Skeletal muscle satellite cell (primary cell): ENCODE data around the gene QSER1. TPM values are rescaled to one million over a fixed set of nuclear protein-coding genes. Genes with fewer than 3 reads are reported as not detected.
"Not testable (repeated sequence)": the region's sequence is repeated elsewhere in the genome, so short reads cannot be mapped to it uniquely, and the experiment has no call there.

Experiments used
- H3K27me3 ChIP-seq: 2 replicates; pipeline ENCODE4 v1.7.0; 2013; ENCODE audit warnings: low read length; ENCODE audit not compliant: control insufficient read depth, insufficient read depth
- H3K36me3 ChIP-seq: 2 replicates; pipeline ENCODE4 v1.7.0; 2013; ENCODE audit warnings: mild to moderate bottlenecking, control low read depth, low read length; ENCODE audit not compliant: insufficient read depth
- H3K4me1 ChIP-seq: 2 replicates; pipeline ENCODE4 v1.7.0; 2013; ENCODE audit warnings: low read length; ENCODE audit not compliant: control insufficient read depth, insufficient read depth
- H3K4me2 ChIP-seq: 2 replicates; pipeline ENCODE4 v1.7.0; 2013; ENCODE audit warnings: mild to moderate bottlenecking, low read length
- H3K4me3 ChIP-seq: 2 replicates; pipeline ENCODE4 v1.7.0; 2013; ENCODE audit warnings: low read length
- H3K9ac ChIP-seq: 2 replicates; pipeline ENCODE4 v1.7.0; 2013; ENCODE audit warnings: mild to moderate bottlenecking, low read depth, low read length, moderate library complexity
- H3K9me3 ChIP-seq: replicated peaks from 2 replicates; pipeline ENCODE4 v1.7.0; 2013; ENCODE audit warnings: mild to moderate bottlenecking, control low read depth, low read length
- total RNA-seq: library from RNA; depleted of rRNA; stranded (reverse); fragments of >200 nt; gene quantifications from 2 replicates; pipeline ENCODE4 v1.2.3, GENCODE V29; 2012; rRNA removed

The QSER1 gene
- total RNA-seq = 22.7 and 25.6 TPM in 2 replicates

DNA sequence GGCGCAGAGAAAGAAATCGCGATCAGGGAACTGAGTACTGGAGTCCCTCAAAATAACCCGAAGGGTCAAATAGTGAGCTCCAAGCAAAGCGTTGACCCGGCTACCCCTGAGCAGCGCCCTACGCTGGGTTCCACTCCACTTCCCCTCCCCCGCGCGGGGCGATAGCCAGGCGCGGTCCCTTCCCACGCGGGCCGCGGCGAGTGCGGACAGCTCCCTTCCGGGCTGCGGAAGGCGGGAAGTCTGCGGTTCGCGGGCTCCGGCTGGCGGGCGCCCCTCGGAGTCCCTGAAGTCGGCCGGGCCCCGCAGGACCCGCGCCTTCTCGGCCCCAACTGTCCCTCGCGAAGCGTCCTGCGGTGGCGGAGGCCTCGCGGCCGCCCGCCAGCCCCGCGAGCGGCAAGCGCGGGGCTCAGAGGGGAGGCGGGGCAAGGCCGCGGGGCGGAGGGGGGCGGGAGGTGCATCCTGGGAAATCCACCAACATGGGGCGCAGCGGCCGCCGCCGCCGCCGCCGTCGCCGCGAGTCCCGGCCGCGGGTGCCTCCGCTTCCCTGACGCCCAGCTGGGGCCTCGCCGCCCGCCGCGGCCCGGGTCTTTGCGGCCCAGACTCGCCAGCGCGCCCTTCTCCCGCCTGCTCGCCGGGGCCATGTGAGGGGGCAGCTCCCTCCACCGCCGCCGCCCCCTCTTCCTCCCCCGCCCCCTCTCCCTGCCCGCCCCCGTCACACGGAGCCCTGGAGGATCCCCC lies at the start of gene QSER1:
TSS of gene QSER1 (plus strand) at position 457 of the 738 bp plus-strand sequence. CDS start 315 bp downstream, outside the sequence.
- Histone ChIP-seq H3K4me3 (peak within 1 kb of the TSS; percentile 97), H3K9ac (peak within 1 kb of the TSS; percentile 94), H3K4me2 (peak within 1 kb of the TSS; percentile 86), H3K9me3 (no peaks in the 10 kb centered on the region), H3K36me3 (no peaks in the 10 kb centered on the region), H3K27me3 (no peaks in the 10 kb centered on the region), H3K4me1 (peaks cover 4% of the 10 kb centered on the region)

DNA sequence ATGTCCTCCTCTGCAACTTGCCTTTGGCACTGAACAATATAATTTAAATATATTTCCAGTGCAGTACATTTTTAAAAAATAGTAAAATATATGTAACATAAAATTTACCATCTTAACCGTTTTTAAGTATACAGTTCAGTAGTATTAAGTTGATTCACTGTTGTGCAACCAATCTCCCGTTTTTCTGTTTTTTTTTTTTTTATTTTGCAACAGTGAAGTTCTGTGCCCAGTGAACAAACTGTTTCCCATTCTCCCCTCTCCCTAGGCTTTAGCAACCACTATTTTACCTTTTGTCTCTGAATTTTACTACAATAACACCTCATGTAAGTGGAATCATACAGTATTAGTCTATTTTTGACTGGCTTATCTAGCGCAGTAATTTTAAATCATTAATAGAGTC lies 49.1 kb upstream of the QSER1 start:
- Histone ChIP-seq H3K4me2 (no peak overlapping the region), H3K4me3 (no peak overlapping the region), H3K9ac (no peak overlapping the region), H3K27me3 (no peaks in the 10 kb centered on the region), H3K4me1 (no peaks in the 10 kb centered on the region), H3K9me3 (no peaks in the 10 kb centered on the region), H3K36me3 (no peaks in the 10 kb centered on the region)

GRCh38 chr11:32847511-32847910 lies 45.1 kb upstream of the QSER1 start:
- Histone ChIP-seq H3K4me2 (no peak overlapping the region), H3K9me3 (no peaks in the 10 kb centered on the region)

GRCh38 chr11:32849761-32850160 lies 42.9 kb upstream of the QSER1 start:
- Histone ChIP-seq H3K4me2 (no peak overlapping the region), H3K36me3 (no peaks in the 10 kb centered on the region), H3K4me1 (no peaks in the 10 kb centered on the region), H3K9me3 (no peaks in the 10 kb centered on the region), H3K9ac (no peak overlapping the region), H3K4me3 (no peak overlapping the region), H3K27me3 (peaks cover 2% of the 10 kb centered on the region)

More at GRCh38 chr11:32847511-32847910, 45.1 kb upstream of the QSER1 start:
- H3K36me3 ChIP-seq = no peaks in the 10 kb centered on the region
- no peaks in the 10 kb centered on the region for H3K4me1 ChIP-seq
- no peaks in the 10 kb centered on the region for H3K27me3 ChIP-seq
- no peak overlapping the region for H3K4me3 ChIP-seq
- H3K9ac ChIP-seq = no peak overlapping the region

DNA sequence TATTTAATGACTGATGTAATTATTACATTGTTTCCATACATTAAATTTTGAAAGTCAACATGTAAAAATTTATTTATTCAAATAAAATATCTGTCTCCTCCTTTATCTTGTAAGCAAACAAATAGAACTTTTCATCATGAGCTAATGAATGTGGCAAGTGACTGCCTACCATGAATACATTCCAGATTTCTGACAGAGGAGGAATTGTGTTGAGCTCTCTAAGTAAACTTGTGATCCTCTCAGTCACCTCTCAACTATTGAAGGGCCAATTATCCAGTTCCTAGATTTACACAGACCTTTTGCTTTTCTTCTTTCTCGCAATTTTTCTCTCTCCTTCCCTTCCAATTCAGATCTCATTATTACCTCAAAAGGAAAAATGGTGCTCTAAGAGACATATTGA lies 41.4 kb upstream of the QSER1 start:
- Histone ChIP-seq H3K9me3 (no peaks in the 10 kb centered on the region), H3K4me1 (no peaks in the 10 kb centered on the region), H3K9ac (no peak overlapping the region), H3K36me3 (no peaks in the 10 kb centered on the region), H3K27me3 (peaks cover 11% of the 10 kb centered on the region), H3K4me2 (no peak overlapping the region), H3K4me3 (no peak overlapping the region)

GRCh38 chr11:32852207-32852606 lies 40.4 kb upstream of the QSER1 start:
- H3K4me2 ChIP-seq = no peak overlapping the region
- no peak overlapping the region for H3K9ac ChIP-seq
- no peaks in the 10 kb centered on the region for H3K9me3 ChIP-seq
- H3K4me3 ChIP-seq = no peak overlapping the region
- no peaks in the 10 kb centered on the region for H3K36me3 ChIP-seq
- peaks cover 11% of the 10 kb centered on the region for H3K27me3 ChIP-seq
- H3K4me1 ChIP-seq = no peaks in the 10 kb centered on the region

DNA sequence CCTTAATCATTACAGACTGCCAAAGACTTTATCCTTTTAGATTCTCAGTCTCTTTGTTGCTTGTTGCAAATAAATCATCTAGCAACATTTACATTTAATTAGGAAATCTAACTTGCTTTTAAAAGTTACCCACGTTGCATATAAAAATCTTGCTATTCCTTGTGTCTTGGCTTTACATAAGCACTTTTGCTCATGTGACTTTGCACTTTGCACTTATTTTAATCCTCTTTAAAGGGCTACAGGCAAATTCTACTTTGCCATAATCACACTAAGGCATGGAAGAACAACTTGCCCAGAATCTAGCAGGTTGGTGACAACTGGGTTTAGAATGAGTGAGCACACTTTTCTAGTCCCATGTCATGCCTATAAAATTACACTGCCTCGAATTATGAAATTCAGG lies 37.0 kb upstream of the QSER1 start:
- H3K4me3 ChIP-seq = no peak overlapping the region
- no peak overlapping the region for H3K4me2 ChIP-seq
- no peaks in the 10 kb centered on the region for H3K4me1 ChIP-seq
- no peaks in the 10 kb centered on the region for H3K36me3 ChIP-seq
- peaks cover 21% of the 10 kb centered on the region for H3K27me3 ChIP-seq
- no peak overlapping the region for H3K9ac ChIP-seq
- no peaks in the 10 kb centered on the region for H3K9me3 ChIP-seq

DNA sequence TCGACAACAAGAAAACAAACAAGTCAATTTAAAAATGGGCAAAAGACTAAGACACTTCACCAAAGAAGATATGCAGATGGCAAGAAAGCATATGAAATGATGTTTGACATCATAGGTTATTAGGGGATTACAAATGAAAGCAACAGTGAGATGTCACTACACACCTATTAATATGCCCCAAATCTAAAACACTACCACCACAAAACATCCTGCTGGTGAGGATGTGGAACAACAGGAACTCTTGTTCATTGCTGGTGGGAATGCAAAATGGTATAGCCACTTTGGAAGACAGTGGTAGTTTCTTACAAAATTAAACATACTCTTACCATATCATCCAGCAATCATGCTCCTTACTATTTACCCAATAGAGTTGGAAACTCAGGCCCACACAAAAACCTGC lies 33.9 kb upstream of the QSER1 start:
- H3K9me3 ChIP-seq = no peaks in the 10 kb centered on the region
- H3K27me3 ChIP-seq = peaks cover 34% of the 10 kb centered on the region
- no peaks in the 10 kb centered on the region for H3K36me3 ChIP-seq
- no peak overlapping the region for H3K4me2 ChIP-seq
- H3K4me3 ChIP-seq = no peak overlapping the region
- no peaks in the 10 kb centered on the region for H3K4me1 ChIP-seq
- no peak overlapping the region for H3K9ac ChIP-seq

DNA sequence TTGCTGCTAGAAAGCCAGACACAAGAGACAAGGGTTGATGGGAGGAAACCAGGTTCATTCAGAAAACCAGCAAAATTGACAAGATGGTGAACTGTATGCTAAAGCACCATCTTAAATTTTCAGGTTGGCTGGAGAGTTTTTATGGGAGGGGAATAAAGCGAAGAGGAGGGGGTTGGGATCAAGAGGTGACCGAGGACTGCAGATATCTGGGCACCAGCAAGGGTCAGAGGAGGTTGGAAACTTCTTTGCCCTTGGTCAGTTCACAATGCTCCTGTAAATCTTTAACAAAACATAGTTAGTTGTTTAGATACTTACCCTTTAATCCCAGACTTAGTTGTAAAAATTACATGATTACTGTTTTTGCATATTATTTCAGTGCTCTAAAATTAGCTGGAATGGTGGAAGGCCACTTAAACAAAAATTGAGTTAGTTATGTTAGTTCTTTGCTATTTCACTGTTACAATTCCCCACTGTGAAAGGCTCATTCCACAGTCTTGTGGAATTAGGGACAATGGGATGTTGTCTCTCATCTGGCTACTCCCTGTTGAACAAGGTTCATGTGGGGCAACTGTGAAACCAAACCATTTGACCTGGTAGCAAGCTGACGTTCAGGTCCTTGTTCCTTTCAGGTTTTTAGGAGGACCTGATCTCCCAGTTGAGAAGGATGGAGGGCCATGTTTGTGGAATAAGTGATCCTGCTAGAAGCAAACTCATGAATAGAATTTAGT lies 30.6 kb upstream of the QSER1 start:
- Histone ChIP-seq H3K4me2 (no peak overlapping the region), H3K9ac (no peak overlapping the region), H3K9me3 (no peaks in the 10 kb centered on the region), H3K4me3 (no peak overlapping the region), H3K27me3 (peaks cover 25% of the 10 kb centered on the region), H3K36me3 (no peaks in the 10 kb centered on the region), H3K4me1 (no peaks in the 10 kb centered on the region)

DNA sequence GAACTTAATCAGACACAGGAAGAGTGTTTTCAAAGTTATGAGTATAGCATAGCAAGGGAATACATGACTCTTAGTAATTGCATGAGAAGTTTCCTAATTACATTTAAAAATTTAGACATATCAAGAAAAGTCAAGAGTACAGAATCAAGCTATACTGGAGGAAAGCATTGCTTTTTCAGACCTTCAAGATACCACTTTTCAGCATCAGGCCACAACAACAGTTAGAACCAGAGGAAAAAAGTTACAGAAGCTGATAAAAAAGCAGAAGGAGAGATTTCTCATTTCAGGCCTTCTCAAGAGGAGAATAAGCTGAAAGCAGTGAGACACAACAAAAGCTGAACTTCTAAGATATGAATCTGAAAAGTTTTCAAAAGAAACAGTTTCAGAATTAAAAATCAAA lies 28.1 kb upstream of the QSER1 start:
- no peaks in the 10 kb centered on the region for H3K4me1 ChIP-seq
- no peaks in the 10 kb centered on the region for H3K9me3 ChIP-seq
- H3K27me3 ChIP-seq = peaks cover 24% of the 10 kb centered on the region
- no peak overlapping the region for H3K4me2 ChIP-seq
- H3K36me3 ChIP-seq = no peaks in the 10 kb centered on the region
- no peak overlapping the region for H3K9ac ChIP-seq
- no peak overlapping the region for H3K4me3 ChIP-seq

DNA sequence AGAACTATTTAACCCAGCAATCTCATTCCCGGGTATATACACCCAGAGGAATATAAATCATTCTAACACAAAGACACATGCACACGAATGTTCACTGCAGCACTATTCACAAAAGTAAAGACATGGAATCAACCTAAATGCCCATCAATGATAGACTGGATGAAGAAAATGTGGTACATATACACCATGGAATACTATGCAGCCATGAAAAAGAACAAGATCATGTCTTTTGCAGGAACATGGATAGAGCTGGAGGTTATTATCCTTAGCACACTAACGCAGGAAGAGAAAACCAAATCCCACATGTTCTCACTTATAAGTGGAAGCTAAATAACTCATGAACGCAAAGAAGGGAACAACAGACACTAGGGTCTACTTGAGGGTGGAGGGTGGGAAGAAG lies 23.9 kb upstream of the QSER1 start:
- H3K36me3 ChIP-seq, H3K27me3 ChIP-seq, H3K4me3 ChIP-seq, H3K4me1 ChIP-seq, H3K4me2 ChIP-seq, H3K9ac ChIP-seq, H3K9me3 ChIP-seq: not testable (repeated sequence)

DNA sequence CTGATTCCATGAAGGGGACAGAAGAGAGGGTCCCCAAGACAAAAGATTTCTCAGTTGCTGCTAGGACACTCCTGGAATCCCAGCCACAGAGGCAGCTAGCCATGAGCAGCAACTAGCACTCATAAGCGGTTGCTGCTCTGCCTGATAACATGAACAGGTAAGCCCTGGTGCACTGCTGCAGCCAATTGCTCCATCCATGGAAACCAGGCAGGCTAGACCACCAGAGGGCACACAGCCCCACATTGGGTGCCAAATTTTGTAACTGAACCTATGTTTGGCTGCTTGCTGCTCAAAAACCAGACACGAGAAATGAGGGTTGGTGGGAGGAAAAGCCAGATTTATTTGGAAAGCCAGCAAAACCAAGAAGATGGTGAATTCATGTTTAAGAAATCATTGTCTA lies 21.9 kb upstream of the QSER1 start:
- Histone ChIP-seq H3K36me3 (no peaks in the 10 kb centered on the region), H3K9ac (no peak overlapping the region), H3K27me3 (peaks cover 16% of the 10 kb centered on the region), H3K4me3 (no peak overlapping the region), H3K4me2 (no peak overlapping the region), H3K9me3 (peaks cover 2% of the 10 kb centered on the region), H3K4me1 (no peaks in the 10 kb centered on the region)
